ENCODE results near the gene DDX3X.
"Not testable (repeated sequence)": the region's sequence is repeated elsewhere in the genome, so short reads cannot be mapped to it uniquely, and the experiment has no call there.

DDX3X gene

GRCh38 chrX:41371575-41371974, 37.6 kb downstream of the DDX3X start:
- DNase-seq, CTCF ChIA-PET, H3K4me3 Mint-ChIP-seq, H3K27ac Mint-ChIP-seq, H3K9me3 Mint-ChIP-seq, H3K27me3 Mint-ChIP-seq, H3K36me3 Mint-ChIP-seq: not testable (repeated sequence)
- H3K4me1 Mint-ChIP-seq, result peaks cover 10% of the 10 kb centered on the region

DNA sequence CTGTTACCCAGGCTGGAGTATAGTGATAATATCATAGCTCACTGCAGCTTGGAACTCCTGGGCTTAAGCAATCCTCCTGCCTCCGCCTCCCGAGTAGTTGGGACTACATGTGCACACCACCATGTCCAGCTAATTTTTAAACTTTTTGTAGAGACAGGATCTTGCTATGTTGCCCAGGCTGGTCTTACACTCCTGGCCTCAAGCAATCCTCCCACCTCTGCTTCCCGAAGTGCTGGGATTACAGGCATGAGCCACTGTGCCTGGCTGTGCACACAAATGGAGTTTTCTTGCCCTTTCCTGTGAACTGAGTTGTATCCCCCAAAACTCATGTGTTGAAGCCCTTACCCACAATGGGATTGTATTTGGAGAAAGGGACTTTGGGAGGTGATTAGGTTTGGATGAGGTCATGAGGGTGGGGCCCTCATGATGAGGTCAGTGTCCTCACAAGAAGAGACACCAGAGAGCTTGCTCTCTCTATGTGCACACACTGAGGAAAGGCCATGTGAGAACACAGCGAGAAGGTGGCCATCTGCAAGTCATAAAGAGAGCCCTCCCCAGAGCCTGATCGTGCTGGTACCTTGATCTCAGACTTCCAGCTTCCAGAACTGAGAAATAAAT, 40.1 kb downstream of the DDX3X start:
- Mint-ChIP-seq H3K9me3 (no peaks in the 10 kb centered on the region), H3K36me3 (no peaks in the 10 kb centered on the region), H3K4me1 (peaks cover 7% of the 10 kb centered on the region), H3K4me3 (no peak overlapping the region), H3K27me3 (no peaks in the 10 kb centered on the region), H3K27ac (no peak overlapping the region)
- no peak for DNase-seq
- CTCF ChIA-PET, result interaction anchor here (0.6 kb wide), 1 partner anchor 153 kb away, joined by 3 read pairs; no protein-coding TSS in a partner anchor

- Mint-ChIP-seq H3K27ac (no peak overlapping the region), H3K4me1 (peaks cover 10% of the 10 kb centered on the region), H3K36me3 (no peaks in the 10 kb centered on the region), H3K27me3 (no peaks in the 10 kb centered on the region), H3K9me3 (no peaks in the 10 kb centered on the region), H3K4me3 (no peak overlapping the region)
- CTCF ChIA-PET, result no interaction called here
- no peak for DNase-seq
Measured at GRCh38 chrX:41377624-41378023, 43.7 kb downstream of the DDX3X start.

- Mint-ChIP-seq H3K36me3 (no peaks in the 10 kb centered on the region), H3K27ac (peak overlapping the region; percentile 81), H3K4me3 (no peak overlapping the region), H3K4me1 (peaks cover 27% of the 10 kb centered on the region), H3K9me3 (no peaks in the 10 kb centered on the region), H3K27me3 (no peaks in the 10 kb centered on the region)
- CTCF ChIA-PET, result no interaction called here
- DNase-seq, result no peak
Measured at GRCh38 chrX:41381685-41382084, 47.7 kb downstream of the DDX3X start.

- CTCF ChIA-PET, result interaction anchor here (0.6 to 1.1 kb wide), 4 partner anchors 9 to 60 kb away, joined by 3 read pairs; no protein-coding TSS in a partner anchor
- Mint-ChIP-seq H3K4me3 (peak overlapping the region; percentile 69), H3K27me3 (no peaks in the 10 kb centered on the region), H3K27ac (peak overlapping the region; percentile 99), H3K4me1 (peaks cover 22% of the 10 kb centered on the region), H3K9me3 (no peaks in the 10 kb centered on the region), H3K36me3 (no peaks in the 10 kb centered on the region)
- DNase-seq, result peak; percentile 63
Measured at GRCh38 chrX:41382714-41383645, 49.0 kb downstream of the DDX3X start.

- peak; percentile 75 for DNase-seq
- Mint-ChIP-seq H3K4me3 (peak overlapping the region; percentile 33), H3K27ac (peak overlapping the region; percentile 99), H3K4me1 (peaks cover 22% of the 10 kb centered on the region), H3K27me3 (no peaks in the 10 kb centered on the region), H3K36me3 (no peaks in the 10 kb centered on the region), H3K9me3 (no peaks in the 10 kb centered on the region)
- CTCF ChIA-PET, result no interaction called here
Measured at GRCh38 chrX:41384051-41384705, 50.2 kb downstream of the DDX3X start.

- H3K27ac Mint-ChIP-seq, result no peak overlapping the region
- CTCF ChIA-PET, result interaction anchor here (1.2 kb wide), 1 partner anchor 48 kb away, joined by 3 read pairs; no protein-coding TSS in a partner anchor
- peaks cover 22% of the 10 kb centered on the region for H3K4me1 Mint-ChIP-seq
- no peak overlapping the region for H3K4me3 Mint-ChIP-seq
- H3K36me3 Mint-ChIP-seq, result no peaks in the 10 kb centered on the region
- no peak for DNase-seq
- no peaks in the 10 kb centered on the region for H3K9me3 Mint-ChIP-seq
- no peaks in the 10 kb centered on the region for H3K27me3 Mint-ChIP-seq
Measured at GRCh38 chrX:41386222-41386990, 52.4 kb downstream of the DDX3X start.

DNA sequence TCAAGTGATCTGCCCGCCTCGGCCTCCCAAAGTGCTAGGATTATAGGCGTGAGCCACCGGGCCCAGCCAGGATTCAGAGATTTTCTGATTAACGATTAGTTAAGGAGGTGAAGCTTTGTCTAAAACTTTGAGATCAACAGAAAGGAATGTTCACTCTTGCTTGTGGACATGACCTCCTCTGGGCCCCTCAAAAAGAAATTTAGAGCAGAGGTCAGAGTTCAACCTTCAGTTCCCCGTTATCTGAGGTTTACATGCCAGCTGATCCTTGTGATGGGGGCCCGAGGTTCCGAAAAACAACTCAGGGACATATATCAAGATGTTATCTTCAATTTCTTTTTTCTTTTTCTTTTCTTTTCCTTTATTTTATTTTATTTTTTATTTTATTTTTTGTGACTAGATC, 54.6 kb downstream of the DDX3X start:
- H3K9me3 Mint-ChIP-seq, result no peaks in the 10 kb centered on the region
- CTCF ChIA-PET, result no interaction called here
- no peak for DNase-seq
- H3K36me3 Mint-ChIP-seq, result no peaks in the 10 kb centered on the region
- no peak overlapping the region for H3K4me3 Mint-ChIP-seq
- H3K27me3 Mint-ChIP-seq, result no peaks in the 10 kb centered on the region
- peaks cover 10% of the 10 kb centered on the region for H3K4me1 Mint-ChIP-seq
- no peak overlapping the region for H3K27ac Mint-ChIP-seq

GRCh38 chrX:41389311-41389888, 55.4 kb downstream of the DDX3X start:
- CTCF ChIA-PET, result no interaction called here
- no peak for DNase-seq
- Mint-ChIP-seq H3K27ac (no peak overlapping the region), H3K36me3 (no peaks in the 10 kb centered on the region), H3K4me1 (peaks cover 5% of the 10 kb centered on the region), H3K27me3 (no peaks in the 10 kb centered on the region), H3K4me3 (no peak overlapping the region), H3K9me3 (no peaks in the 10 kb centered on the region)

- H3K9me3 Mint-ChIP-seq, H3K4me3 Mint-ChIP-seq, H3K4me1 Mint-ChIP-seq, CTCF ChIA-PET, DNase-seq, H3K27me3 Mint-ChIP-seq, H3K36me3 Mint-ChIP-seq, H3K27ac Mint-ChIP-seq: not testable (repeated sequence)
Measured at GRCh38 chrX:41390576-41390975, 56.6 kb downstream of the DDX3X start.

DNA sequence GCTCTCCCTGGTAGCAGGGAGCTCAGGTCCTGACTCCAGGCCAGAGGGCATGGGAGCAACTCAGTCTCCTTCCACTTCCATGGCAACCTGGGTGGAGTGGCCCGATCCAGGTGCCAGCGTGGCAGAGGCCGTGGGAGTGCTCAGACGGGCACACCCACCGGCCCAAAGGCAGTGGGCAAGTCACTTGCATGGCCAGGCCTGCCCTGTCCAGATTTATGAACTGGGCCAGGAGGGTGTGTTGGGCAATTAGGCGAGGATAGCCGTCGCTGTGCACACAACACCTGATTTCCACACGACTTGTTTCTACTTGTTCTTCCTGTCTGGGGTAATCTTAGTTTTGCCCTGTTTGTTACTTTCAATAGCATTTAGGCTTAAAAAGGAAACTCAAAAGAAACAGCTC, 57.6 kb downstream of the DDX3X start:
- no peak for DNase-seq
- CTCF ChIA-PET, result interaction anchor here (0.6 kb wide), 1 partner anchor 9 kb away, joined by 3 read pairs; no protein-coding TSS in a partner anchor
- H3K27me3 Mint-ChIP-seq, result no peaks in the 10 kb centered on the region
- H3K9me3 Mint-ChIP-seq, result no peaks in the 10 kb centered on the region
- no peaks in the 10 kb centered on the region for H3K36me3 Mint-ChIP-seq
- H3K27ac Mint-ChIP-seq, result no peak overlapping the region
- no peak overlapping the region for H3K4me3 Mint-ChIP-seq
- H3K4me1 Mint-ChIP-seq, result peaks cover 2% of the 10 kb centered on the region

GRCh38 chrX:41394293-41394692, 60.3 kb downstream of the DDX3X start:
- CTCF ChIA-PET, result no interaction called here
- H3K27ac Mint-ChIP-seq, result no peak overlapping the region

GRCh38 chrX:41397219-41397618, 63.3 kb downstream of the DDX3X start:
- H3K36me3 Mint-ChIP-seq, result no peaks in the 10 kb centered on the region
- no peaks in the 10 kb centered on the region for H3K4me1 Mint-ChIP-seq
- H3K9me3 Mint-ChIP-seq, result no peaks in the 10 kb centered on the region
- H3K27ac Mint-ChIP-seq, result no peak overlapping the region
- CTCF ChIA-PET, result no interaction called here
- DNase-seq, result no peak
- no peak overlapping the region for H3K4me3 Mint-ChIP-seq
- H3K27me3 Mint-ChIP-seq, result no peaks in the 10 kb centered on the region

More at GRCh38 chrX:41394293-41394692, 60.3 kb downstream of the DDX3X start:
- no peak for DNase-seq
- Mint-ChIP-seq H3K27me3 (no peaks in the 10 kb centered on the region), H3K36me3 (no peaks in the 10 kb centered on the region), H3K4me3 (no peak overlapping the region), H3K9me3 (no peaks in the 10 kb centered on the region), H3K4me1 (peaks cover 2% of the 10 kb centered on the region)

- CTCF ChIA-PET, result no interaction called here
- H3K4me1 Mint-ChIP-seq, result no peaks in the 10 kb centered on the region
- no peak for DNase-seq
- H3K27me3 Mint-ChIP-seq, result no peaks in the 10 kb centered on the region
- no peak overlapping the region for H3K27ac Mint-ChIP-seq
- no peaks in the 10 kb centered on the region for H3K9me3 Mint-ChIP-seq
- no peaks in the 10 kb centered on the region for H3K36me3 Mint-ChIP-seq
- no peak overlapping the region for H3K4me3 Mint-ChIP-seq
Measured at GRCh38 chrX:41397768-41398167, 63.8 kb downstream of the DDX3X start.

Measured in activated naive CD4-positive, alpha-beta T cell treated with anti-CD3 and anti-CD28 coated beads, Interleukin-2, amount 10 ng/mL, durations not matched to agents 7 days and 5 days (primary cell).